Stimulated activated memory B cell treated with anti-CD40 and anti-IgM and Interleukin-4, amounts not matched to agents 10 μg/mL and 1 μg/mL and 100 μg/mL, for 72 hours (primary cell): ENCODE results near the gene SMDT1.

Experiments
- ATAC-seq: fragments of 150-1000 bp; cut with Tn5 transposase; 2 replicates; pipeline ENCODE4 v1.10.0; 2021
- H3K27ac Mint-ChIP-seq: one replicate; pipeline ENCODE4 v1.8.0; 2022; ENCODE audit warnings: mild to moderate bottlenecking, mixed read lengths
- H3K27me3 Mint-ChIP-seq: one replicate; pipeline ENCODE4 v1.8.0; 2022; ENCODE audit warnings: mixed read lengths
- H3K36me3 Mint-ChIP-seq: one replicate; pipeline ENCODE4 v1.8.0; 2022; ENCODE audit warnings: mixed read lengths
- H3K4me1 Mint-ChIP-seq: one replicate; pipeline ENCODE4 v1.8.0; 2022; ENCODE audit warnings: mixed read lengths
- H3K4me3 Mint-ChIP-seq: one replicate; pipeline ENCODE4 v1.8.0; 2022; ENCODE audit warnings: mild to moderate bottlenecking, moderate library complexity, mixed read lengths
- H3K9me3 Mint-ChIP-seq: one replicate; pipeline ENCODE4 v1.8.0; 2022; ENCODE audit warnings: mixed read lengths

SMDT1 gene, protein sequence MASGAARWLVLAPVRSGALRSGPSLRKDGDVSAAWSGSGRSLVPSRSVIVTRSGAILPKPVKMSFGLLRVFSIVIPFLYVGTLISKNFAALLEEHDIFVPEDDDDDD

DNA sequence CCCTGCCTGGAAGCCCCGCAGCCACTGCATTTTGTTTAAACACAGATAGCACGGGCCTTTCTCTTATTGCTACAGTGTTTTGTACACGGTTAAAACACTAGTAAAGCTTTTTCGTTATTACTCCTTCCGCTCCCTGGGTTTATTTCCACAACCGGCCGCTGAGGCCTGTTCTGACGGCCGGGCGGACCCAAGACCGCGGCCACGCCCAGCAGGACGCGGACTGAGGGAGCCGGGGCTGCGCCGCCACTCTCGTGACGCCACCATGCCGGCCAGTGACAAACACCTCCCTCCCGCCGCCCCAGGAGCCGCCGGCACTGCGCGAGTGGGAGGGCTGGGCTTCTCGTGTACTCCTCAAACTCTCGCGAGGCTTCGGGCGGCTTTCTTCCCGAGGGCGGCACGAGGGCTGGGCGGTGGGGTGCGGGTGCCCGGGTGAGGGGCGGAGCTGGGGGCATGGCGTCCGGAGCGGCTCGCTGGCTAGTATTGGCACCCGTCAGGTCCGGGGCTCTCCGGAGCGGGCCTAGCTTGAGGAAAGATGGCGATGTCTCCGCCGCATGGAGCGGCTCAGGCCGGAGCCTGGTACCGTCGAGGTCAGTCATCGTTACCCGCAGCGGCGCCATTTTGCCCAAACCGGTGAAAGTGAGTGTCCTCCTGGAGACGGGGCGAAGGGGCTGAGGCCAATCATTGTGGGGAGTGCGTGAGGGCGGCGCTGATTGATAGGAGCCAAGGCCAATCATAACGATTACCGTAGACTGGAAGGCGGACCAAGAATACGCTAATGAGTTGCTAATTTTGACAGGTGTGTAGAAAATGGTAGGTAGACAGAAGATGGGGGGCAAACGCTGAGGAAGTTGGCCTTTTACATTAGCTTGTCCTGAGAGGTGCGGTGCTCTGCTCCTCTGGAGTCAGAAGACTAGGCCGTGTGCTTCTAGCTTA is at the start of gene SMDT1:
SMDT1 (plus strand) TSS at position 382 of the 933 bp plus-strand sequence; CDS start at position 451, 69 bp downstream.
- H3K27ac Mint-ChIP-seq: peak within 1 kb of the TSS; percentile 100
- peak within 1 kb of the TSS; percentile 91 for H3K4me3 Mint-ChIP-seq
- no peaks in the 10 kb centered on the region for H3K9me3 Mint-ChIP-seq
- H3K4me1 Mint-ChIP-seq: peaks cover 40% of the 10 kb centered on the region
- peak; percentile 96 for ATAC-seq
- no peaks in the 10 kb centered on the region for H3K27me3 Mint-ChIP-seq
- peaks cover 24% of the 10 kb centered on the region for H3K36me3 Mint-ChIP-seq

GRCh38 chr22:42033263-42034181 is 46.0 kb upstream of the SMDT1 start:
- no peak overlapping the region for H3K27ac Mint-ChIP-seq
- no peaks in the 10 kb centered on the region for H3K27me3 Mint-ChIP-seq
- no peak for ATAC-seq
- H3K4me3 Mint-ChIP-seq: no peak overlapping the region
- peaks cover 23% of the 10 kb centered on the region for H3K36me3 Mint-ChIP-seq
- peaks cover 26% of the 10 kb centered on the region for H3K4me1 Mint-ChIP-seq
- H3K9me3 Mint-ChIP-seq: peaks cover 8% of the 10 kb centered on the region

- no peak overlapping the region for H3K27ac Mint-ChIP-seq
- peaks cover 8% of the 10 kb centered on the region for H3K9me3 Mint-ChIP-seq
- ATAC-seq: no peak
- H3K36me3 Mint-ChIP-seq: peaks cover 23% of the 10 kb centered on the region
- peaks cover 34% of the 10 kb centered on the region for H3K4me1 Mint-ChIP-seq
- H3K4me3 Mint-ChIP-seq: no peak overlapping the region
- H3K27me3 Mint-ChIP-seq: no peaks in the 10 kb centered on the region
Measured at GRCh38 chr22:42035256-42035655, 44.2 kb upstream of the SMDT1 start.

DNA sequence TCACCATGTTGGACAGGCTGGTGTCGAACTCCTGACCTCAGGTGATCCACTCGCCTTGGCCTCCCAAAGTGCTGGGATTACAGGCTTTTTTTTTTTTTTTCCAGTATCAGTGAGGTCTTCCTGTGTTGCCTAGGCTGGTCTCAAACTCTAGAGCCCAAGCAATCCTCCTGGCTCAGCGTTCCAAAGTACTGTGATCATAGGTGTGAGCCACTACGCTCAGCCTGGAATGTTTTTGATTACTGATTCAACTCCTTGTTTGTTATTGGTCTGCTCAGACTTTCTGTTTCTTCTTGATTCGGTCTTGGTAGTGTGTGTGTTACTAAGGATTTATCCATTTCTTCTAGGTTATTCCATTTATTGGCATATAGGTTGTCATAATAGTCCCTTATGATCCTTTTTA is 40.2 kb upstream of the SMDT1 start:
- H3K9me3 Mint-ChIP-seq: peaks cover 8% of the 10 kb centered on the region
- no peak overlapping the region for H3K27ac Mint-ChIP-seq
- H3K36me3 Mint-ChIP-seq: peaks cover 20% of the 10 kb centered on the region
- H3K4me3 Mint-ChIP-seq: no peak overlapping the region
- no peak for ATAC-seq
- no peaks in the 10 kb centered on the region for H3K27me3 Mint-ChIP-seq
- peaks cover 20% of the 10 kb centered on the region for H3K4me1 Mint-ChIP-seq

- no peak for ATAC-seq
- Mint-ChIP-seq H3K4me3 (no peak overlapping the region), H3K27me3 (no peaks in the 10 kb centered on the region), H3K27ac (no peak overlapping the region), H3K4me1 (peaks cover 20% of the 10 kb centered on the region), H3K9me3 (peaks cover 8% of the 10 kb centered on the region), H3K36me3 (peaks cover 16% of the 10 kb centered on the region)
Measured at GRCh38 chr22:42041784-42042183, 37.7 kb upstream of the SMDT1 start.

GRCh38 chr22:42050641-42051180 is 28.8 kb upstream of the SMDT1 start:
- no peak overlapping the region for H3K27ac Mint-ChIP-seq
- no peaks in the 10 kb centered on the region for H3K27me3 Mint-ChIP-seq
- no peaks in the 10 kb centered on the region for H3K36me3 Mint-ChIP-seq
- no peaks in the 10 kb centered on the region for H3K9me3 Mint-ChIP-seq
- H3K4me1 Mint-ChIP-seq: peaks cover 17% of the 10 kb centered on the region
- no peak overlapping the region for H3K4me3 Mint-ChIP-seq
- ATAC-seq: no peak

GRCh38 chr22:42052765-42053164 is 26.7 kb upstream of the SMDT1 start:
- peaks cover 13% of the 10 kb centered on the region for H3K36me3 Mint-ChIP-seq
- ATAC-seq: peak; percentile 45
- no peaks in the 10 kb centered on the region for H3K27me3 Mint-ChIP-seq
- peaks cover 13% of the 10 kb centered on the region for H3K4me1 Mint-ChIP-seq
- no peak overlapping the region for H3K4me3 Mint-ChIP-seq
- peak overlapping the region; percentile 62 for H3K27ac Mint-ChIP-seq
- peaks cover 11% of the 10 kb centered on the region for H3K9me3 Mint-ChIP-seq

- no peak for ATAC-seq
- Mint-ChIP-seq H3K4me3 (no peak overlapping the region), H3K9me3 (peaks cover 11% of the 10 kb centered on the region), H3K27me3 (no peaks in the 10 kb centered on the region), H3K27ac (no peak overlapping the region), H3K36me3 (peaks cover 47% of the 10 kb centered on the region), H3K4me1 (peaks cover 13% of the 10 kb centered on the region)
Measured at GRCh38 chr22:42056757-42057511, 22.6 kb upstream of the SMDT1 start.

DNA sequence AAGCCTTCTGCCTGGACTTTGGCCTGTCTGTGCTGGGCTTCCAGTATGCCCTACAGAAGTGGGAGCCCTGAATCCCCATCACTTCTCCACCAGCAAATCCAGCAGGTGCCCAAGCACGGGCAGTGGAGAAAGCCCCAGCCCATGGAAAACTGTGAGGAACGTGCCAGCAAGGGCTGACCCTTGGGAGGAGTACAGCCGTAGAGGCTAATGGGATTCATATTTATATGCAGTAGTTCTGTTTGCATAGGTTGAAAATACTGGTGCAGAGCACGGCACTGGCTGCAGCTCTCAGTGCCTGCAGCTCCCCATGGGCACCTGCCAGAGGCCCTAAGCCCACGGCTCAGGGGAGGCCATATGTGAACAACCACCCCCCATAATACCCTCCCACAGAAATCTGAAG is 19.0 kb upstream of the SMDT1 start:
- no peak overlapping the region for H3K4me3 Mint-ChIP-seq
- no peak for ATAC-seq
- H3K4me1 Mint-ChIP-seq: peaks cover 7% of the 10 kb centered on the region
- H3K9me3 Mint-ChIP-seq: peaks cover 11% of the 10 kb centered on the region
- no peaks in the 10 kb centered on the region for H3K27me3 Mint-ChIP-seq
- peaks cover 69% of the 10 kb centered on the region for H3K36me3 Mint-ChIP-seq
- no peak overlapping the region for H3K27ac Mint-ChIP-seq

- no peak for ATAC-seq
- no peak overlapping the region for H3K27ac Mint-ChIP-seq
- H3K4me1 Mint-ChIP-seq: peaks cover 10% of the 10 kb centered on the region
- no peak overlapping the region for H3K4me3 Mint-ChIP-seq
- peaks cover 75% of the 10 kb centered on the region for H3K36me3 Mint-ChIP-seq
- H3K27me3 Mint-ChIP-seq: no peaks in the 10 kb centered on the region
- peaks cover 11% of the 10 kb centered on the region for H3K9me3 Mint-ChIP-seq
Measured at GRCh38 chr22:42061041-42061440, 18.5 kb upstream of the SMDT1 start.

DNA sequence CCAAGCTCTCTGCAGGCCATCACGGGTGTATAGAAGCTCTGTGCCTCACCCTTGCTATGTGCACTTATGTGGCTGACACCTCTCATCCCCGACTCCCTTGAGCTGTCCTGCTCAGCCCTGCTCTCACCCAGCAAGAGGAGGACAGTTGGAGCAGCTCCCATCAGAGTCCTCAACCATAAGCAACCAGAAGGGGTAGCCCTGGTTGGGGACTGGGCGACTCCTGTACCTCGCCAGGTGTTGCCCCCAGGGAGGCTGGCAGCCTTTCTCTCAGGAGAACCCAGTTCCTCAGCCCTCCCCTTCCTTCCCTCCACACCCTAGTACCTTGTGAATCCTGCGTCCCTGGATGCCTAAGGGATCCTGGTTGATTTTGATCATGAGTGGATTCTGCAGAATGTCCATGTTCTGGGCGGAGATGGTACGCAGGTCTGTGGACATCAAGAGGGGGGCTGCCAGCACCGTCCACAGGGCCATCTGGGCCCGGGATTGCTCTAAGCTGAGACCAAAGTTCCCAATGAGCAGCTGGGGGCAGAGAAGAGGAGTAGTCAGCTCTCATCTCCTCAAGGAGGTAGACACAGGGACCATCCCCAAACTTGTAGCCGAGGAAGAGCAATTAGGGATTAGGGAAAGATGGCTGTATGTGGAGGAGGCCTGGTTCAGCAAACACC is 16.9 kb upstream of the SMDT1 start:
- Mint-ChIP-seq H3K36me3 (peaks cover 75% of the 10 kb centered on the region), H3K9me3 (no peaks in the 10 kb centered on the region), H3K4me3 (no peak overlapping the region), H3K4me1 (peaks cover 10% of the 10 kb centered on the region), H3K27ac (no peak overlapping the region), H3K27me3 (no peaks in the 10 kb centered on the region)
- ATAC-seq: no peak

DNA sequence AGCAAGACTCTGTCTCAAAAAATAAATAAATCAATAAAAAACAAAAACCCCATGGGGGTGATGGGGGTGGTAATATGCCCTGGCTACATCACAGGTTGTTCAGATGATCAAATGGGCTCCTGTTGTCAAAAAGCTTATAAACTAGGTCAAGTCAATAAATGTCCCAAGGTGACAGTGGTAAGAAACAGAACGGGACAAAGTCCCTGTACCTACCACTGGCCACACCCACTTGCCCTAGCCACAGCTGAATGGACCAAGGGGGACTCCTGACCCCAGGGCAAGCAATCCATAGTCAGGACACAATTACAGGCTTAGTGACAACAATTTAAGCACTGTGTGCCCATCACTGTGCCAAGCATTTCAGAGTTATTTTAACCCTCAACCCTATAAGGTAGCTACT is 14.9 kb upstream of the SMDT1 start:
- ATAC-seq: no peak
- Mint-ChIP-seq H3K4me3 (no peak overlapping the region), H3K27me3 (no peaks in the 10 kb centered on the region), H3K4me1 (peaks cover 11% of the 10 kb centered on the region), H3K36me3 (peaks cover 59% of the 10 kb centered on the region), H3K9me3 (no peaks in the 10 kb centered on the region), H3K27ac (no peak overlapping the region)

DNA sequence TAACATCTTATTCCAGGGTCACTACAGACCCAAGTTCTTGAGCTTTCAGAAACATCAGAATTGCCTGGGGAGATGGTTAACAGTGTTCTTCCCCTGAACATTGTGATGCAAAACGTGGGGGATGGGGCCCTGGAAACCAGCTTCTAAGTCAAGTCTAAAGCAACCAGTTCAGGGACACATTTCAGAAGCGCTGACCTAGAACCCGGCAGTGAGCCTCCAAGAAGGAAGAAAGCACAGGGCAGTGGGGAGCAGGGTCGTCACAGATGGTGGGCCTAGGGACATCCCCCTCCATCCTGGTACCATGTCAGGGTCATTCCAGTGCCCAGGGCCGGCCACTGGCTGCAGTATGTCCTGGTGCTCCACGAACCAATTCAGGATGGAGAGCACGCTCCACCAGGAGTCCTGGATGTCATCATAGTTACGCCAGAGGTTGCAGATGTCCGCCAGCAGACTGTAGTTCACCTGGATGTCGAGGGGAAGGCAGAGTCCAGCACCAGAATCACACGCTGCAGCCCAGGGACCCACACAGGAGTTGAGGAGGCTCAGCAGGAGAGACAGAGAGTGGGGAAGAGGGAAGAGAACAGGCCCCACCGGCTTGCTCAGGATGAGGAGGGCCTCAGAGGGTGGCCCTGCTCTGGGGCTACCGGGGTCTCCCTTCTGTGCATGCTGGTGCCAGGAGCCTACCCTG is 13.9 kb upstream of the SMDT1 start:
- Mint-ChIP-seq H3K27me3 (no peaks in the 10 kb centered on the region), H3K36me3 (peaks cover 50% of the 10 kb centered on the region), H3K27ac (no peak overlapping the region), H3K4me3 (no peak overlapping the region), H3K9me3 (no peaks in the 10 kb centered on the region), H3K4me1 (peaks cover 18% of the 10 kb centered on the region)
- ATAC-seq: no peak
